Lung (tissue), 12 donors: ENCODE measurements around the gene STAG1. TPM values are rescaled to one million over a fixed set of nuclear protein-coding genes. Genes with fewer than 3 reads are reported as not detected.

Experiments
- ATAC-seq: fragments of 200-7000 bp; cut with Tn5 transposase; one replicate; pipeline ENCODE4 v1.9.1; 2020; ENCODE audit warnings: moderate number of reproducible peaks; ENCODE audit not compliant: insufficient read depth, low FRiP score
- DNase-seq, 3 donors: peaks; one replicate each; pipeline ENCODE4 v3.0.0-alpha.2; 2013 to 2017
- H3K27ac ChIP-seq, 2 donors: one replicate each; pipeline ENCODE4 v1.5.1; 2013; ENCODE audit warnings: mild to moderate bottlenecking in 2 of 2, moderate library complexity in 2 of 2, control low read depth in 1 of 2, inconsistent platforms in 1 of 2, low read depth in 1 of 2, low read length in 1 of 2
- H3K27me3 ChIP-seq, 3 donors: one replicate each; pipeline ENCODE4 v1.5.1; 2013; ENCODE audit warnings: low read length in 2 of 3; ENCODE audit not compliant: control insufficient read depth in 3 of 3, insufficient read depth in 3 of 3
- H3K36me3 ChIP-seq, 4 donors: one replicate each; pipeline ENCODE4 v1.5.1; 2013; ENCODE audit warnings: low read length in 4 of 4, mild to moderate bottlenecking in 1 of 4, moderate library complexity in 1 of 4; ENCODE audit not compliant: control insufficient read depth in 4 of 4, insufficient read depth in 4 of 4
- H3K4me1 ChIP-seq, 5 donors: one replicate each; pipeline ENCODE4 v1.5.1; 2013; ENCODE audit warnings: low read length in 5 of 5, mild to moderate bottlenecking in 2 of 5, moderate library complexity in 1 of 5; ENCODE audit not compliant: control insufficient read depth in 5 of 5, insufficient read depth in 5 of 5
- H3K4me3 ChIP-seq: one replicate; pipeline ENCODE4 v1.5.1; 2013; ENCODE audit warnings: mild to moderate bottlenecking, control low read depth, moderate library complexity
- H3K9ac ChIP-seq, 2 donors: one replicate each; pipeline ENCODE4 v1.5.1; 2013; ENCODE audit warnings: low read length in 2 of 2, control low read depth in 1 of 2; ENCODE audit not compliant: insufficient read depth in 1 of 2
- H3K9me3 ChIP-seq, 4 donors: one replicate each; pipeline ENCODE4 v1.5.1; 2013; ENCODE audit warnings: low read length in 3 of 4, mild to moderate bottlenecking in 1 of 4, moderate library complexity in 1 of 4; ENCODE audit not compliant: control insufficient read depth in 4 of 4, insufficient read depth in 3 of 4
- CTCF ChIP-seq: IDR thresholded peaks from 2 replicates; pipeline ENCODE4 v1.5.1; 2012; ENCODE audit warnings: mild to moderate bottlenecking; ENCODE audit errors: control extremely low read depth, extremely low read depth
- WGBS, 2 donors: extraction: QIAGEN DNeasy Blood & Tissue Kit; methylation state at CpG; one replicate each; pipeline ENCODE4 v1.1.7; 2013; 5-methylcytosine and 5-hydroxymethylcytosine counted together
- polyA plus RNA-seq, 2 donors: library from polyadenylated mRNA; stranded (reverse); fragments of 200-250 nt; gene quantifications; one replicate each; pipeline ENCODE4 v1.2.1, GENCODE V29; 2013
- total RNA-seq, 2 donors: library from RNA; depleted of rRNA in 1 of 2; stranded (reverse); fragments of >200 nt in 1 of 2; gene quantifications; one replicate each; pipeline ENCODE4 v1.2.1, GENCODE V29; 2014 to 2021
- donor health status: control.
- donor health status: control.
- donor health status: Bipolar disorder and iron deficiency.
- donor health status: healthy.
- donor health status: DM: yes; HTN: yes; CAD: no.

Gene STAG1
- total and polyA plus RNA-seq, 4 donors, result 8.1 to 90.0 (median 20.5) TPM

GRCh38 chr3:136637176-136637575 is 115.0 kb downstream of the STAG1 start:
- Histone ChIP-seq H3K27ac (no peak overlapping the region), H3K9ac (no peak overlapping the region), H3K27me3 (no peaks in the 10 kb centered on the region), H3K4me3 (no peak overlapping the region), H3K36me3 (no peaks in the 10 kb centered on the region), H3K4me1 (peaks cover 0 to 22% (median 4%) of the 10 kb centered on the region in 5 donors), H3K9me3 (no peaks in the 10 kb centered on the region)
- DNase-seq (no peak), ATAC-seq (no peak)
- TF ChIP-seq CTCF, result no peak
- 78 to 91% methylated on average over 2 of the region's 2 CpGs for WGBS, 2 donors

GRCh38 chr3:136634821-136635220 is 117.4 kb downstream of the STAG1 start:
- H3K36me3 ChIP-seq, result no peaks in the 10 kb centered on the region
- DNase-seq (no peak), ATAC-seq (no peak)
- H3K4me3 ChIP-seq, result no peak overlapping the region
- H3K4me1 ChIP-seq, result peaks cover 0 to 31% (median 5%) of the 10 kb centered on the region in 5 donors
- H3K27ac ChIP-seq, result no peak overlapping the region
- no peaks in the 10 kb centered on the region for H3K27me3 ChIP-seq
- H3K9me3 ChIP-seq, result no peaks in the 10 kb centered on the region
- TF ChIP-seq CTCF, result no peak
- 95% methylated on average over 4 of the region's 4 CpGs for WGBS, 2 donors
- no peak overlapping the region for H3K9ac ChIP-seq

- no peaks in the 10 kb centered on the region for H3K9me3 ChIP-seq
- H3K27me3 ChIP-seq, result no peaks in the 10 kb centered on the region
- ATAC-seq (no peak), DNase-seq (no peak)
- H3K9ac ChIP-seq, result no peak overlapping the region
- H3K4me1 ChIP-seq, result peaks cover 0 to 21% (median 5%) of the 10 kb centered on the region in 5 donors
- WGBS, 2 donors, result 89 to 90% methylated on average over 5 of the region's 5 CpGs
- TF ChIP-seq CTCF, result no peak
- H3K27ac ChIP-seq, result no peak overlapping the region
- no peak overlapping the region for H3K4me3 ChIP-seq
- peaks cover 0 to 4% (median 2%) of the 10 kb centered on the region in 4 donors for H3K36me3 ChIP-seq
Observed at GRCh38 chr3:136632625-136633081, 119.5 kb downstream of the STAG1 start.

- Histone ChIP-seq H3K27me3 (no peaks in the 10 kb centered on the region), H3K9me3 (no peaks in the 10 kb centered on the region), H3K27ac (no peak overlapping the region), H3K36me3 (peaks cover 0 to 4% (median 2%) of the 10 kb centered on the region in 4 donors), H3K9ac (no peak overlapping the region), H3K4me1 (peaks cover 0 to 33% (median 5%) of the 10 kb centered on the region in 5 donors), H3K4me3 (no peak overlapping the region)
- WGBS, 2 donors, result 91 to 92% methylated on average over 5 of the region's 5 CpGs
- no peak for DNase-seq
- ATAC-seq, result no peak
- no peak for TF ChIP-seq CTCF
Observed at GRCh38 chr3:136631424-136631823, 120.8 kb downstream of the STAG1 start.
